Measurements from ENCODE around the gene IL17RD.

IL17RD gene

GRCh38 chr3:57064001-57064400, 101.2 kb downstream of the IL17RD start:
- DNase-seq = no peak

DNA sequence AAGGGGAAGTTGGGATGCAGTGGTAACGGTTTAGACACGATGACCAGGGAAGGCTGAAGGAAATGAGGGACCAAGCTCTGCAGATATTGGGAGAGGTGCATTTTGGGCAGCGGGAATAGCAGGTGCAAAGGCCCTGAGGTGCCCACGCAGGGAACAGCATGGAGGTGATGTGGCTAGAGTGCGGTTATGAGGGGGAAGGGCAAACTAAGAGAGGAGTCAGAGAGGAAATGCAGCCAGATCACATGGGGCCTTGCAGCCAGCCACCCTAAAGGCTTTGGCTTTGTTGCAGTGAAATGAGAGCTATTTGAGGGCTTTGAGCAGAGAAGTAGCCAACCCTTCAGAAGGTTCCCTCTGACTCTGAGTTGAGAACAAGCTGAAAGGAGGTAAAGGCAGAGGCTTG, 102.1 kb downstream of the IL17RD start:
- DNase-seq = no peak

GRCh38 chr3:57062101-57062631, 103.0 kb downstream of the IL17RD start:
- no peak for DNase-seq

DNA sequence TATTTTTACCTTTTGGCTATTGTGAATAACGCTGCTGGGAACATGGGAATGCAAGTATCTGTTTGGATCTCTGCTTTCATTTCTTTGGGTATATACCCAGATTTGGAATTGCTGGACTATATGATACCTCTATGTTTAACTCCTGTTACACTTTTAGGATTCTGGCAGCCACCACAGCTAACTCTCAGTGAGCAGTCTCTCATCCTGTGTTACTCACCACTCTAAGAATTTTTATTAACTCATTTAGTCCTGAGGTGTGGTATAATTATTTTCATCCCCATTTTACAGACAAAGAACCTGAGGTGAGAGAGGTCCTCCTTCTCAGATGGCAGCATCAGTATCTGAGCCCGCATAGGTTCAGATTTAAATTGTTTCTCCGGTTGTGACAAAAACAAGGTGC, 103.6 kb downstream of the IL17RD start:
- no peak for DNase-seq

- DNase-seq = no peak
These were observed 104.9 kb downstream of the IL17RD start, which contains the start of gene SPATA12 for GRCh38 chr3:57060089-57060821. SPATA12 (plus strand) TSS chr3:57060664; CDS start chr3:57073695, 13,031 bp downstream.

DNA sequence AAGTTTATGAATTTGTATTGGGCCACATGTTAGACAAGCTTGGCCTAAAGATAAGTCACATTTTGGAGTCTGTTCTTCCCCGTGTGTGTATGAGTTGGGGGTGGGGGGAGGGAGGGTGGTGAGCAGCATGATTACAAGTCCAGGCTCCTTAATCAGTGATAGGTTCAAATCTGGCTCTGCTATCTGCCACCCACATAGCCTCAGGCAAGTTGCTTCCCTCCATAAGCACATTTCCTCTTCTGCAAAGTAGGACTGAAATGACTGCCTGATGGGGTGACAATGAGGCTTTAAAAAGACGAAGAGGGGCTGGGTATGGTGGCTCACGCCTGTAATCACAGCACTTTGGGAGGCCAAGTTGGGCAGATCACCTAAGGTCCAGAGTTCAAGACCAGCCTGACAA, 105.7 kb downstream of the IL17RD start:
- DNase-seq = no peak

GRCh38 chr3:57057351-57057750, 107.8 kb downstream of the IL17RD start:
- DNase-seq = no peak

GRCh38 chr3:57053122-57053521, 112.0 kb downstream of the IL17RD start:
- DNase-seq = no peak

- DNase-seq = no peak
These were observed 112.5 kb downstream of the IL17RD start for GRCh38 chr3:57052662-57053061.

- no peak for DNase-seq
These were observed 116.4 kb downstream of the IL17RD start for GRCh38 chr3:57048728-57049127.

- no peak for DNase-seq
These were observed 117.0 kb downstream of the IL17RD start for GRCh38 chr3:57048052-57048671.

DNA sequence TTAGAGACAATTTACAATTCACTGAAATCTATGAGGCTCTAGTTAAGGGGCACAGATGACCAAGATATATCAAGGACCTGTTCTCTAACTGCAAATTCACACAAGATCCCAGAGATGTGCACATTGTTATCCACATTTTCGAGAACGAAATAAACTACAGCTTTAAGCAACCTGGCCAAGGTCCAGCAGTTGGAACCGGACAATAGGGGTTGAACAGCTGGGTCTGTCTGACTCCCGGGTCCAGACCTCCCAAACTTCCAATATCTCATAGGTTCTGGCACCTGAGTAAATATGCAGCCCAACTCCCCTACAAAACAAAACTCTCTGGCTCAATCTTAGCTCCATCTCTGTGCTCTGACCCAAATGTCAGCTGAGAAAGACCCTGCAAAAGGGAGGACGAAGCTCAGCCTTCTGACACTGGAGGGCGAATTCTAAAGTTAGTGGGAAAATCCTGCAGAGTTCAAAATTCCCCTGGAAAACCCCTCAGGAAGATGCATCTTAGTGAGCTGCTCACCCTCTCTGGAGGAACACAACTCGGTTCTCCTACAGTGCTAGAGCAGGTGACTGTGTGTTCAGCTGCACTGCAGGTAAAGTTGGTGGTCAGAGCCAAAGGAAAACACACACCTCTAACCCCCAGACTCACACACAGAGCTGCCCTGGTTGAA, 118.9 kb downstream of the IL17RD start:
- DNase-seq = no peak

DNA sequence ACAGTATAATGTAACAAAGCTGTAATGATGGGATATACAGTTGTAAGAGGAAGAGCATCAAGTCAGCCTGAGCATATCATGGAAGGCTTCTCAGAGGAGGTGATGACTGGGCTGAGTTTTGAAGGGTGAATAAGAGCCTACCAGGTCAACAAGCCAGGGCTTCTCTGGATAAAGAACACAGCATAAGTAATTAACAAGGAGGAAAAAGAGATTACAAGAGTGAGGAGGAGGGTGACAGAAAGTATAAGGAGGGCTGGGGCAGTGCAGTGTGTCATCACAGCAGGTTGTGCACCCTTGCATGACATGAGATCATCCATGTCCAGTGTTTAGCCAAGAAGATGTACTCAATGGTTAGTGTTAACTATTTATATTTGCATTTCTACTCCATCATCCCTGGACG, 121.6 kb downstream of the IL17RD start:
- no peak for DNase-seq

DNA sequence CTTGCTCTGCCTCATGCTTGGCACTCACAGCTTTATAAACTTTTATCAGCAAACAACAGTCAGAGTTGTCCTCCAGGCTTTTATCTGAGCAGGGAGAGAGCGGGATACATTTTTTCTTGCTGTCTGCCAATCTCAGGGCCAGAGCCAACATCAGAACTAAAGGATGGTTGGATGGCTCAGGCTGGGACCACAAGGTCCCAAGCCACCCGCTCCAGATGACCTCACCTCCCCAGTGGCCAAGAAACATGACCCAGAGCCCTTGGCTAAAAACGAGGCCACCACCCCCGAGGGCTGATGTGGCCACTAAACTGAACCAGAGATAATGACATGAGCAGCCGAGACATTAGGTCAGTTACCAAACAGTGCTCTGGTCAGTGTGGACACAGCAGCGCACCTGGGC, 123.5 kb downstream of the IL17RD start:
- no peak for DNase-seq

All from central memory CD4-positive, alpha-beta T cell (primary cell).